K562 (cell line): ENCODE measurements around the gene ARHGAP4. TPM values are rescaled to one million over a fixed set of nuclear protein-coding genes. Genes with fewer than 3 reads are reported as not detected.

Source experiments
- CCNT2 ChIP-seq: IDR thresholded peaks from 2 replicates; pipeline ENCODE4 v1.6.1; 2011; ENCODE audit warnings: borderline replicate concordance, low read depth, mild to moderate bottlenecking, moderate library complexity, mixed read lengths, low read length; ENCODE audit not compliant: insufficient read length; ENCODE audit errors: extremely low read depth
- E2F4 ChIP-seq: sonication (generic); formaldehyde crosslinking; IDR thresholded peaks from 2 replicates; pipeline ENCODE4 v1.8.0; 2022; ENCODE audit warnings: mild to moderate bottlenecking, low read depth, missing genetic modification reagents
- E2F8 ChIP-seq: fragments of 450-650 bp; IDR thresholded peaks from 2 replicates; pipeline ENCODE4 v1.7.1; 2018; ENCODE audit warnings: mild to moderate bottlenecking, low read depth; ENCODE audit not compliant: partially characterized antibody
- EHMT2 ChIP-seq: fragments of 450-650 bp; IDR thresholded peaks from 2 replicates; pipeline ENCODE4 v1.6.1; 2018; ENCODE audit warnings: antibody characterized with exemption
- FOSL1 ChIP-seq: fragments of 200-800 bp; sonication (Bioruptor generic); conservative IDR thresholded peaks from 2 replicates; pipeline ENCODE4 v1.6.1; 2016; ENCODE audit warnings: missing genetic modification characterization, missing compliant biosample characterization
- KLF6 ChIP-seq: fragments of 250-450 bp; sonication (Bioruptor Pico); IDR thresholded peaks from 2 replicates; pipeline ENCODE4 v1.4.0; 2020; ENCODE audit warnings: mild to moderate bottlenecking, moderate library complexity, borderline replicate concordance
- NFIC ChIP-seq: fragments of 450-650 bp; IDR thresholded peaks from 2 replicates; pipeline ENCODE4 v1.6.1; 2017; ENCODE audit warnings: mild to moderate bottlenecking, inconsistent platforms
- PCBP1 ChIP-seq: fragments of 200-400 bp; formaldehyde crosslinking; IDR thresholded peaks from 2 replicates; pipeline ENCODE4 v1.6.1; 2018; ENCODE audit warnings: mild to moderate bottlenecking, low read depth, low read length; ENCODE audit not compliant: poor library complexity, severe bottlenecking
- POLR2A ChIP-seq: fragments of 450-650 bp; conservative IDR thresholded peaks from 2 replicates; pipeline ENCODE4 v1.6.1; 2016
- PTTG1 ChIP-seq: fragments of 450-650 bp; IDR thresholded peaks from 2 replicates; pipeline ENCODE4 v1.6.1; 2016; ENCODE audit warnings: low read depth, mild to moderate bottlenecking, missing genetic modification characterization, missing compliant biosample characterization
- PURB ChIP-seq: sonication (generic); formaldehyde crosslinking; IDR thresholded peaks from 2 replicates; pipeline ENCODE4 v1.9.0; 2021; ENCODE audit warnings: low read depth, mild to moderate bottlenecking, missing genetic modification reagents
- SIN3B ChIP-seq: fragments of 450-650 bp; IDR thresholded peaks from 2 replicates; pipeline ENCODE4 v1.6.1; 2017; ENCODE audit warnings: low read depth, mild to moderate bottlenecking, moderate library complexity
- SP1 ChIP-seq: sonication (generic); formaldehyde crosslinking; IDR thresholded peaks from 2 replicates; pipeline ENCODE4 v1.8.1; 2022; ENCODE audit warnings: mild to moderate bottlenecking, missing genetic modification reagents
- SRSF9 ChIP-seq: fragments of 200-400 bp; formaldehyde crosslinking; IDR thresholded peaks from 2 replicates; pipeline ENCODE4 v1.6.1; 2017; ENCODE audit warnings: low read depth, low read length, borderline replicate concordance
- SUPT5H ChIP-seq: fragments of 450-650 bp; IDR thresholded peaks from 2 replicates; pipeline ENCODE4 v1.6.1; 2016
- TCF3 ChIP-seq: sonication (generic); formaldehyde crosslinking; IDR thresholded peaks from 2 replicates; pipeline ENCODE4 v1.4.0; 2020; ENCODE audit warnings: mild to moderate bottlenecking, missing genetic modification reagents
- ZNF165 ChIP-seq: fragments of 250-450 bp; sonication (Bioruptor Pico); IDR thresholded peaks from 2 replicates; pipeline ENCODE4 v1.4.0; 2020; ENCODE audit warnings: borderline replicate concordance
- ZNF184 ChIP-seq: sonication (generic); formaldehyde crosslinking; IDR thresholded peaks from 2 replicates; pipeline ENCODE4 v1.5.0; 2020; ENCODE audit warnings: missing genetic modification reagents
- ZNF277 ChIP-seq: fragments of 250-450 bp; sonication (Bioruptor Pico); IDR thresholded peaks from 2 replicates; pipeline ENCODE4 v1.8.0; 2022; ENCODE audit warnings: inconsistent platforms, mild to moderate bottlenecking, moderate library complexity, borderline replicate concordance
- ZNF431 ChIP-seq: sonication (generic); formaldehyde crosslinking; IDR thresholded peaks from 2 replicates; pipeline ENCODE4 v1.8.0; 2022; ENCODE audit warnings: mild to moderate bottlenecking, missing genetic modification reagents
- ZNF507 ChIP-seq: conservative IDR thresholded peaks from 2 replicates; pipeline ENCODE4 v1.6.1; 2017; ENCODE audit warnings: missing genetic modification characterization, missing compliant biosample characterization
- ZNF511 ChIP-seq: sonication (generic); formaldehyde crosslinking; IDR thresholded peaks from 2 replicates; pipeline ENCODE4 v1.8.0; 2022; ENCODE audit warnings: mild to moderate bottlenecking, missing genetic modification reagents
- ZNF584 ChIP-seq: fragments of 200-800 bp; sonication (Bioruptor generic); IDR thresholded peaks from 2 replicates; pipeline ENCODE4 v1.6.1; 2016; ENCODE audit warnings: low read depth, mild to moderate bottlenecking, missing genetic modification characterization, missing compliant biosample characterization
- polyA plus RNA-seq, 8 experiments: library from polyadenylated mRNA; depleted of rRNA in 4 of 8; stranded (reverse) in 5 of 8; unstranded in 3 of 8; fragments of >200 nt; fragmentation: Nextera tagmentation in 2 of 8; fragmentation: Illumina TruSeq in 1 of 8; extraction: Ambion mirVana in 2 of 8; extraction: Trizol in 1 of 8; gene quantifications; 2 replicates each; pipeline versions ENCODE4 v1.2.1 to v1.2.3, GENCODE V29; 2011 to 2014; ENCODE audit warnings: inconsistent platforms in 1 of 8, missing spikeins in 1 of 8
- total RNA-seq, 7 experiments: library from RNA; depleted of rRNA in 6 of 7; stranded (reverse); fragments of >200 nt in 6 of 7; fragmentation: Illumina TruSeq in 2 of 7; extraction: Trizol in 2 of 7; gene quantifications; 2 replicates each; pipeline versions ENCODE4 v1.2.1 to v1.2.3, GENCODE V29; 2011 to 2021; ENCODE audit warnings: low replicate concordance in 1 of 7

The ARHGAP4 gene
- total and polyA plus RNA-seq, 9 of the 15 experiments (the other 6 are each of a cell fraction or from before 2014, with no cell fraction given) = 0.30 to 81.8 (median 13.5) TPM

- TF ChIP-seq ZNF277 (CRISPR knock-in tag) (no peak), SRSF9 (no peak), SUPT5H (peak; percentile 48), KLF6 (no peak), E2F4 (CRISPR knock-in tag) (no peak), ZNF584 (CRISPR knock-in tag) (no peak), PTTG1 (tag) (no peak), POLR2A (peak; percentile 45; the same call in 1 of the 2 replicates), SP1 (CRISPR knock-in tag) (peak; percentile 49; the same call in 1 of the 2 replicates), ZNF184 (CRISPR knock-in tag) (no peak), PCBP1 (peak; percentile 17), FOSL1 (no peak), ZNF507 (tag) (no peak), TCF3 (CRISPR knock-in tag) (no peak), ZNF511 (CRISPR knock-in tag) (no peak), CCNT2 (no peak), PURB (CRISPR knock-in tag) (no peak), SIN3B (no peak), ZNF431 (CRISPR knock-in tag) (no peak), ZNF165 (CRISPR knock-in tag) (no peak), EHMT2 (no peak), E2F8 (peak; percentile 53), NFIC (no peak)
Measured at GRCh38 chrX:153953342-153953830, 27.3 kb upstream of the ARHGAP4 start (continued).
